SK-N-SH treated with all-trans-retinoic acid at 6 μM for 48 hours (cell line): ENCODE measurements around the gene MXD4.
A peak's percentile ranks its signal among the peaks of the same experiment; 100 is the strongest.

Experiments
- ATAC-seq: fragments of 200-7000 bp; cut with Tn5 transposase; 3 replicates; pipeline ENCODE4 v1.9.1; 2020; ENCODE audit warnings: mild to moderate bottlenecking, moderate library complexity
- ARNTL ChIP-seq: fragments of 450-650 bp; formaldehyde crosslinking; IDR thresholded peaks from 2 replicates; pipeline ENCODE4 v1.5.0; 2020; ENCODE audit warnings: low read depth, mild to moderate bottlenecking, moderate library complexity, borderline replicate concordance
- BACH2 ChIP-seq: fragments of 250-450 bp; sonication (Bioruptor Pico); IDR thresholded peaks from 2 replicates; pipeline ENCODE4 v1.9.0; 2021; ENCODE audit warnings: mild to moderate bottlenecking, borderline replicate concordance
- CREB5 ChIP-seq: fragments of 250-450 bp; sonication (Bioruptor Pico); IDR thresholded peaks from 2 replicates; pipeline ENCODE4 v1.5.1; 2020; ENCODE audit warnings: low read depth, mild to moderate bottlenecking, moderate library complexity
- CSDC2 ChIP-seq: fragments of 250-450 bp; sonication (Bioruptor Pico); IDR thresholded peaks from 2 replicates; pipeline ENCODE4 v1.5.0; 2020; ENCODE audit warnings: mild to moderate bottlenecking, moderate library complexity
- CSRNP3 ChIP-seq: fragments of 250-450 bp; sonication (Bioruptor Pico); IDR thresholded peaks from 2 replicates; pipeline ENCODE4 v1.5.1; 2021; ENCODE audit warnings: mild to moderate bottlenecking, moderate library complexity
- ESRRG ChIP-seq: fragments of 250-450 bp; sonication (Bioruptor Pico); IDR thresholded peaks from 2 replicates; pipeline ENCODE4 v1.6.1; 2021; ENCODE audit warnings: mild to moderate bottlenecking
- GLIS3 ChIP-seq: fragments of 250-450 bp; sonication (Bioruptor Pico); IDR thresholded peaks from 2 replicates; pipeline ENCODE4 v1.5.0; 2020; ENCODE audit warnings: mild to moderate bottlenecking, moderate library complexity
- ISL1 ChIP-seq: fragments of 250-450 bp; sonication (Bioruptor Pico); IDR thresholded peaks from 2 replicates; pipeline ENCODE4 v2.1.2; 2022; ENCODE audit warnings: mild to moderate bottlenecking, moderate library complexity
- OSR1 ChIP-seq: fragments of 250-450 bp; sonication (Bioruptor Pico); IDR thresholded peaks from 2 replicates; pipeline ENCODE4 v1.8.0; 2022; ENCODE audit warnings: moderate library complexity, mild to moderate bottlenecking, inconsistent platforms
- POU6F1 ChIP-seq: fragments of 250-450 bp; sonication (Bioruptor Pico); IDR thresholded peaks from 2 replicates; pipeline ENCODE4 v1.8.0; 2021; ENCODE audit warnings: low read depth, mild to moderate bottlenecking, moderate library complexity, borderline replicate concordance
- PPARA ChIP-seq: fragments of 250-450 bp; sonication (Bioruptor Pico); IDR thresholded peaks from 2 replicates; pipeline ENCODE4 v1.5.0; 2020; ENCODE audit warnings: mild to moderate bottlenecking, borderline replicate concordance
- RARB ChIP-seq: fragments of 250-450 bp; sonication (Bioruptor Pico); IDR thresholded peaks from 2 replicates; pipeline ENCODE4 v1.8.0; 2021; ENCODE audit warnings: mild to moderate bottlenecking, moderate library complexity
- SNAI2 ChIP-seq: fragments of 250-450 bp; sonication (Bioruptor Pico); IDR thresholded peaks from 2 replicates; pipeline ENCODE4 v1.5.0; 2020; ENCODE audit warnings: mild to moderate bottlenecking, moderate library complexity
- TCF4 ChIP-seq: fragments of 250-450 bp; sonication (Bioruptor Pico); IDR thresholded peaks from 2 replicates; pipeline ENCODE4 v1.8.0; 2021; ENCODE audit warnings: mild to moderate bottlenecking, moderate library complexity, borderline replicate concordance
- TOX ChIP-seq: fragments of 250-450 bp; sonication (Bioruptor Pico); IDR thresholded peaks from 2 replicates; pipeline ENCODE4 v1.8.0; 2021; ENCODE audit warnings: mild to moderate bottlenecking, moderate library complexity, borderline replicate concordance
- TSHZ2 ChIP-seq: fragments of 250-450 bp; sonication (Bioruptor Pico); IDR thresholded peaks from 2 replicates; pipeline ENCODE4 v1.5.0; 2020; ENCODE audit warnings: mild to moderate bottlenecking, moderate library complexity
- ZC3H10 ChIP-seq: fragments of 250-450 bp; sonication (Bioruptor Pico); IDR thresholded peaks from 2 replicates; pipeline ENCODE4 v1.5.1; 2021; ENCODE audit warnings: mild to moderate bottlenecking, moderate library complexity
- ZFP3 ChIP-seq: fragments of 250-450 bp; sonication (Bioruptor Pico); IDR thresholded peaks from 2 replicates; pipeline ENCODE4 v1.5.0; 2020; ENCODE audit warnings: mild to moderate bottlenecking, moderate library complexity
- ZFP30 ChIP-seq: fragments of 450-650 bp; formaldehyde crosslinking; IDR thresholded peaks from 2 replicates; pipeline ENCODE4 v1.5.0; 2022; ENCODE audit warnings: mild to moderate bottlenecking, moderate library complexity
- ZNF565 ChIP-seq: fragments of 450-650 bp; formaldehyde crosslinking; conservative IDR thresholded peaks from 2 replicates; pipeline ENCODE4 v1.5.0; 2020; ENCODE audit warnings: low read depth, mild to moderate bottlenecking, moderate library complexity
- ZNF70 ChIP-seq: fragments of 450-650 bp; formaldehyde crosslinking; IDR thresholded peaks from 2 replicates; pipeline ENCODE4 v1.5.0; 2020; ENCODE audit warnings: mild to moderate bottlenecking, moderate library complexity
- ZNF8 ChIP-seq: fragments of 450-650 bp; formaldehyde crosslinking; IDR thresholded peaks from 2 replicates; pipeline ENCODE4 v1.5.0; 2020; ENCODE audit warnings: mild to moderate bottlenecking, moderate library complexity

The MXD4 gene

GRCh38 chr4:2262944-2263250 is 988 bp upstream of the MXD4 start:
- ATAC-seq = no peak
- no peak for TF ChIP-seq ZFP3 (CRISPR knock-in tag)
- TF ChIP-seq PPARA = no peak
- no peak for TF ChIP-seq TOX (CRISPR knock-in tag)
- no peak for TF ChIP-seq CSRNP3 (CRISPR knock-in tag)
- TF ChIP-seq SNAI2 = no peak
- no peak for TF ChIP-seq ISL1 (CRISPR knock-in tag)
- no peak for TF ChIP-seq TSHZ2 (CRISPR knock-in tag)
- TF ChIP-seq ZNF70 = no peak
- TF ChIP-seq GLIS3 (CRISPR knock-in tag) = no peak
- no peak for TF ChIP-seq CSDC2
- no peak for TF ChIP-seq CREB5
- TF ChIP-seq, all 23 proteins: peak for 0

- TF ChIP-seq ZNF8 (CRISPR knock-in tag) (no peak), ZC3H10 (CRISPR knock-in tag) (no peak), ZNF565 (CRISPR knock-in tag) (no peak), CSDC2 (no peak), ZNF70 (no peak), TCF4 (no peak), SNAI2 (no peak), ARNTL (no peak), PPARA (no peak), GLIS3 (CRISPR knock-in tag) (no peak), ZFP3 (CRISPR knock-in tag) (no peak)
- peak; percentile 96 for ATAC-seq
These were observed 435 bp upstream of the MXD4 start for GRCh38 chr4:2262145-2262943.

- TF ChIP-seq CSDC2 = no peak
- no peak for TF ChIP-seq RARB (CRISPR knock-in tag)
- no peak for TF ChIP-seq POU6F1 (CRISPR knock-in tag)
- TF ChIP-seq ZNF8 (CRISPR knock-in tag) = no peak
- no peak for TF ChIP-seq ZNF70
- TF ChIP-seq ZFP30 (CRISPR knock-in tag) = no peak
- TF ChIP-seq SNAI2 = no peak
- TF ChIP-seq TOX (CRISPR knock-in tag) = no peak
- TF ChIP-seq OSR1 (CRISPR knock-in tag) = no peak
- TF ChIP-seq ESRRG (CRISPR knock-in tag) = no peak
- TF ChIP-seq BACH2 (CRISPR knock-in tag) = no peak
- TF ChIP-seq PPARA = no peak
- ATAC-seq = no peak
These were observed 628 bp downstream of the MXD4 start for GRCh38 chr4:2261110-2261852.
